Heart right ventricle (tissue), 16 donors: ENCODE measurements around the gene MAP3K20. TPM values are rescaled to one million over a fixed set of nuclear protein-coding genes. Genes with fewer than 3 reads are reported as not detected.
A peak's percentile ranks its signal among the peaks of the same experiment; 100 is the strongest.

Experiments
- ATAC-seq, 8 donors: fragments of 200-7000 bp; cut with Tn5 transposase; one replicate each; pipeline ENCODE4 v1.9.1; 2020; ENCODE audit warnings: mild to moderate bottlenecking in 8 of 8, moderate library complexity in 8 of 8, moderate number of reproducible peaks in 1 of 8
- DNase-seq, 2 donors: peaks; one replicate each; pipeline ENCODE4 v3.0.0-alpha.2; 2020
- H3K27ac ChIP-seq, 10 donors: fragments of 200-600 bp; sonication (generic) in 2 of 10; one replicate each; pipeline versions ENCODE4 v1.5.0 to v1.8.0; 2020 to 2022; ENCODE audit warnings: mild to moderate bottlenecking in 3 of 10
- H3K27me3 ChIP-seq, 7 donors: fragments of 200-600 bp; one replicate each; pipeline ENCODE4 v1.8.0; 2021 to 2022; ENCODE audit warnings: mild to moderate bottlenecking in 2 of 7
- H3K36me3 ChIP-seq, 9 donors: fragments of 200-600 bp; sonication (generic) in 1 of 9; one replicate each; pipeline versions ENCODE4 v1.5.0 to v1.8.0; 2020 to 2022; ENCODE audit warnings: mild to moderate bottlenecking in 2 of 9
- H3K4me1 ChIP-seq, 9 donors: fragments of 200-600 bp; sonication (generic) in 1 of 9; one replicate each; pipeline versions ENCODE4 v1.5.0 to v1.8.0; 2020 to 2022; ENCODE audit warnings: mild to moderate bottlenecking in 4 of 9
- H3K4me3 ChIP-seq, 10 donors: fragments of 200-600 bp; sonication (generic) in 2 of 10; one replicate each; pipeline versions ENCODE4 v1.5.0 to v1.8.0; 2020 to 2022; ENCODE audit warnings: mild to moderate bottlenecking in 7 of 10, moderate library complexity in 2 of 10
- H3K9me3 ChIP-seq, 11 donors: fragments of 200-600 bp in 10 of 11; sonication (generic) in 2 of 11; one replicate each; pipeline versions ENCODE4 v1.5.0 to v1.8.0; 2013 to 2022; ENCODE audit warnings: mild to moderate bottlenecking in 2 of 11, control low read depth in 1 of 11, moderate library complexity in 1 of 11
- CTCF ChIP-seq, 9 donors: fragments of 200-600 bp; sonication (generic) in 2 of 9; IDR thresholded peaks; one replicate each; pipeline versions ENCODE4 v1.5.0 to v1.8.0; 2021 to 2022; ENCODE audit warnings: antibody characterized with exemption in 9 of 9, mild to moderate bottlenecking in 5 of 9, moderate library complexity in 1 of 9
- WGBS, 2 donors: extraction: QIAGEN DNeasy Blood & Tissue Kit; methylation state at CpG; one replicate each; pipeline ENCODE4 v1.1.7; 2013; ENCODE audit warnings: inconsistent platforms in 1 of 2; 5-methylcytosine and 5-hydroxymethylcytosine counted together
- intact Hi-C, 10 donors: fragments of 100-400 bp; cut with DNase I; formaldehyde crosslinking; loops; one replicate each; pipeline versions ENCODE4 v1.11.1 to v1.14.2; 2022
- polyA plus RNA-seq, 2 donors: library from polyadenylated mRNA; stranded (reverse); fragments of 200-250 nt; gene quantifications; one replicate each; pipeline ENCODE4 v1.2.3, GENCODE V29; 2013
- total RNA-seq, 10 donors: library from RNA; stranded (reverse); fragmentation: NEBNext Ultra II Directional in 3 of 10; extraction: Animal tissue kit (Norgen Biotek cat#: 25700) in 3 of 10; gene quantifications; one replicate each; pipeline versions ENCODE4 v1.2.1 to v1.2.4, GENCODE V29; 2021 to 2023
- donor health status: Arrhythmogenic right ventricular cardiomyopathy.
- donor health status: ischemic (EF 13 %, LVEDD 7.1; RV severe dilation, severe dysfunction).
- donor health status: healthy with polysubstance abuse.
- donor health status: DM: no; HTN: yes; CAD: no.
- donor health status: DM: no; HTN: no; CAD: no.
- donor health status: ischemic (EF 25% LVEDD 6.9; RV normal size, moderate dysfunction).
- donor health status: ischemic (EF 25% LVEDD 5.7; RV mildly dilated, moderate dysfunction).
- donor health status: healthy.
- donor health status: DM: yes; HTN: yes; CAD: no.
- donor health status: Ischemic cardiomyopathy.
- donor health status: ischemic (EF 35%, LVEDD 5.7; RV mildly dilated, moderate dysfunction).
- donor health status: nonischemic (EF 11% LVEDD 7.7; RV severe dilation, severe dysfunction).
- donor health status: DM: yes; HTN: yes; CAD: no.
- donor health status: PGD.
- donor health status: ischemic (EF 29% LVEDD 5.4; RV normal size, mild dysfunction).
- donor health status: nonischemic (EF 23%, LVEDD 6.1; RV moderate dilation, normal function).

The MAP3K20 gene
- total and polyA plus RNA-seq, 12 donors = 63.2 to 560 (median 420) TPM

GRCh38 chr2:173216051-173216450 is 140.4 kb downstream of the MAP3K20 start:
- WGBS, 2 donors = 95 to 96% methylated on average over 1 of the region's 1 CpG

GRCh38 chr2:173216668-173217067 is 141.0 kb downstream of the MAP3K20 start:
- intact Hi-C loops = loop anchor here in 1 of 10 donors (10.0 kb wide), 1 partner anchor 412 kb away; no protein-coding TSS in a partner anchor
- no peak for TF ChIP-seq CTCF (IDR thresholded peaks at IDR 0.05)
- no peak for ATAC-seq
- WGBS, 2 donors = 94 to 98% methylated on average over 2 of the region's 2 CpGs
- H3K27ac ChIP-seq = peak overlapping the region in 1 of 10 donors; percentile 18
- no peak for DNase-seq
- no peaks in the 10 kb centered on the region for H3K9me3 ChIP-seq
- H3K4me3 ChIP-seq = no peak overlapping the region
- peaks cover 0 to 28% (median 3%) of the 10 kb centered on the region in 9 donors for H3K36me3 ChIP-seq
- no peaks in the 10 kb centered on the region for H3K27me3 ChIP-seq
- H3K4me1 ChIP-seq = peaks cover 0 to 46% (median 21%) of the 10 kb centered on the region in 9 donors

More at GRCh38 chr2:173216051-173216450, 140.4 kb downstream of the MAP3K20 start:
- no peak for ATAC-seq
- H3K4me1 ChIP-seq = peaks cover 0 to 48% (median 21%) of the 10 kb centered on the region in 9 donors
- DNase-seq = no peak
- no peak for TF ChIP-seq CTCF (IDR thresholded peaks at IDR 0.05)
- H3K27me3 ChIP-seq = no peaks in the 10 kb centered on the region
- no peak overlapping the region for H3K4me3 ChIP-seq
- peaks cover 0 to 27% (median 4%) of the 10 kb centered on the region in 9 donors for H3K36me3 ChIP-seq
- intact Hi-C loops = loop anchor here in 1 of 10 donors (10.0 kb wide), 1 partner anchor 411 kb away; no protein-coding TSS in a partner anchor
- H3K27ac ChIP-seq = peak overlapping the region in 2 of 10 donors; percentile 51 to 63
- H3K9me3 ChIP-seq = no peaks in the 10 kb centered on the region

GRCh38 chr2:173217116-173217840 is 141.6 kb downstream of the MAP3K20 start:
- intact Hi-C loops = loop anchor here in 1 of 10 donors (10.0 kb wide), 1 partner anchor 412 kb away; no protein-coding TSS in a partner anchor
- Histone ChIP-seq H3K4me3 (no peak overlapping the region), H3K9me3 (no peaks in the 10 kb centered on the region), H3K27ac (peak overlapping the region in 3 of 10 donors; percentile 18 to 59 (median 44)), H3K4me1 (peaks cover 0 to 46% (median 21%) of the 10 kb centered on the region in 9 donors), H3K27me3 (no peaks in the 10 kb centered on the region), H3K36me3 (peaks cover 0 to 28% (median 2%) of the 10 kb centered on the region in 9 donors)
- 82 to 83% methylated on average over 20 of the region's 20 CpGs for WGBS, 2 donors
- no peak for DNase-seq
- no peak for ATAC-seq
- no peak for TF ChIP-seq CTCF (IDR thresholded peaks at IDR 0.05)

- peak; percentile 22 to 33 for DNase-seq
- 21 to 30% methylated on average over 6 of the region's 6 CpGs for WGBS, 2 donors
- intact Hi-C loops = loop anchor here in 1 of 10 donors (10.0 kb wide), 1 partner anchor 414 kb away; no protein-coding TSS in a partner anchor
- peak overlapping the region in 1 of 10 donors; percentile 7 for H3K4me3 ChIP-seq
- peak overlapping the region in 7 of 10 donors; percentile 18 to 65 (median 44) for H3K27ac ChIP-seq
- peaks cover 0 to 44% (median 21%) of the 10 kb centered on the region in 9 donors for H3K4me1 ChIP-seq
- ATAC-seq = peak; percentile 57 to 85 (median 79)
- H3K27me3 ChIP-seq = no peaks in the 10 kb centered on the region
- H3K36me3 ChIP-seq = peaks cover 0 to 26% (median 0%) of the 10 kb centered on the region in 9 donors
- H3K9me3 ChIP-seq = no peaks in the 10 kb centered on the region
- no peak for TF ChIP-seq CTCF (IDR thresholded peaks at IDR 0.05)
Observed at GRCh38 chr2:173218326-173219056, 142.8 kb downstream of the MAP3K20 start.
